D341Med (cell line): ENCODE results near the gene TGM2.
"Not testable (repeated sequence)": the region's sequence is repeated elsewhere in the genome, so short reads cannot be mapped to it uniquely, and the experiment has no call there.

Source experiments
- DNase-seq: peaks from one replicate; pipeline ENCODE4 v3.0.0; 2012; ENCODE audit warnings: low spot score

TGM2 gene

GRCh38 chr20:38115205-38115604, 49.9 kb downstream of the TGM2 start:
- no peak for DNase-seq

- DNase-seq, result no peak
Measured at GRCh38 chr20:38114353-38114791, 50.7 kb downstream of the TGM2 start.

- DNase-seq, result no peak
Measured at GRCh38 chr20:38113401-38114325, 51.4 kb downstream of the TGM2 start.

GRCh38 chr20:38112930-38113294, 52.2 kb downstream of the TGM2 start:
- DNase-seq, result no peak

GRCh38 chr20:38112261-38112929, 52.7 kb downstream of the TGM2 start:
- no peak for DNase-seq

- DNase-seq, result no peak
Measured at GRCh38 chr20:38111366-38112232, 53.5 kb downstream of the TGM2 start.

GRCh38 chr20:38110525-38111178, 54.4 kb downstream of the TGM2 start:
- DNase-seq, result no peak

GRCh38 chr20:38109591-38110524, 55.2 kb downstream of the TGM2 start:
- DNase-seq, result no peak

- DNase-seq, result no peak
Measured at GRCh38 chr20:38108986-38109541, 56.0 kb downstream of the TGM2 start.

- DNase-seq, result no peak
Measured at GRCh38 chr20:38108438-38108985, 56.6 kb downstream of the TGM2 start.

GRCh38 chr20:38107916-38108315, 57.2 kb downstream of the TGM2 start:
- not testable (repeated sequence) for DNase-seq

GRCh38 chr20:38107386-38107785, 57.7 kb downstream of the TGM2 start:
- DNase-seq, result not testable (repeated sequence)

GRCh38 chr20:38106461-38106860, 58.6 kb downstream of the TGM2 start:
- DNase-seq, result no peak

- DNase-seq, result no peak
Measured at GRCh38 chr20:38104285-38104684, 60.8 kb downstream of the TGM2 start.

- DNase-seq, result not testable (repeated sequence)
Measured at GRCh38 chr20:38102206-38102605, 62.9 kb downstream of the TGM2 start.

GRCh38 chr20:38098952-38099351, 66.1 kb downstream of the TGM2 start:
- DNase-seq, result no peak

GRCh38 chr20:38095017-38095686, 69.9 kb downstream of the TGM2 start:
- no peak for DNase-seq

- DNase-seq, result no peak
Measured at GRCh38 chr20:38094373-38094891, 70.6 kb downstream of the TGM2 start.

- DNase-seq, result no peak
Measured at GRCh38 chr20:38093641-38094077, 71.4 kb downstream of the TGM2 start.
